T-helper 1 cell (primary cell): ENCODE results near the gene STOX2.

ENCODE experiments used
- DNase-seq, 5 donors: peaks; one replicate each; pipeline ENCODE4 v3.0.0-alpha.2; 2012 to 2020
- total RNA-seq, 4 donors: gene quantifications; one replicate each; lab custom pipeline; 2026; lab: John Stamatoyannopoulos, UW

Gene STOX2, protein sequence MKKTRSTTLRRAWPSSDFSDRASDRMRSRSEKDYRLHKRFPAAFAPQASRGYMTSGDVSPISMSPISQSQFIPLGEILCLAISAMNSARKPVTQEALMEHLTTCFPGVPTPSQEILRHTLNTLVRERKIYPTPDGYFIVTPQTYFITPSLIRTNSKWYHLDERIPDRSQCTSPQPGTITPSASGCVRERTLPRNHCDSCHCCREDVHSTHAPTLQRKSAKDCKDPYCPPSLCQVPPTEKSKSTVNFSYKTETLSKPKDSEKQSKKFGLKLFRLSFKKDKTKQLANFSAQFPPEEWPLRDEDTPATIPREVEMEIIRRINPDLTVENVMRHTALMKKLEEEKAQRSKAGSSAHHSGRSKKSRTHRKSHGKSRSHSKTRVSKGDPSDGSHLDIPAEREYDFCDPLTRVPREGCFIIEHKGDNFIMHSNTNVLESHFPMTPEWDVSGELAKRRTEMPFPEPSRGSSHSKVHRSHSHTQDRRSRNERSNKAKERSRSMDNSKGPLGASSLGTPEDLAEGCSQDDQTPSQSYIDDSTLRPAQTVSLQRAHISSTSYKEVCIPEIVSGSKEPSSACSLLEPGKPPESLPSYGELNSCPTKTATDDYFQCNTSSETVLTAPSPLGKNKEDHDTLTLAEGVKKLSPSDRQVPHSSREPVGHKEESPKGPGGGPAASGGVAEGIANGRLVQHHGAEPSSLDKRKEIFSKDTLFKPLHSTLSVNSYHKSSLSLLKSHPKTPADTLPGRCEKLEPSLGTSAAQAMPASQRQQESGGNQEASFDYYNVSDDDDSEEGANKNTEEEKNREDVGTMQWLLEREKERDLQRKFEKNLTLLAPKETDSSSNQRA (N-terminal part only)
- 0 reads per million in 4 donors for total RNA-seq

DNA sequence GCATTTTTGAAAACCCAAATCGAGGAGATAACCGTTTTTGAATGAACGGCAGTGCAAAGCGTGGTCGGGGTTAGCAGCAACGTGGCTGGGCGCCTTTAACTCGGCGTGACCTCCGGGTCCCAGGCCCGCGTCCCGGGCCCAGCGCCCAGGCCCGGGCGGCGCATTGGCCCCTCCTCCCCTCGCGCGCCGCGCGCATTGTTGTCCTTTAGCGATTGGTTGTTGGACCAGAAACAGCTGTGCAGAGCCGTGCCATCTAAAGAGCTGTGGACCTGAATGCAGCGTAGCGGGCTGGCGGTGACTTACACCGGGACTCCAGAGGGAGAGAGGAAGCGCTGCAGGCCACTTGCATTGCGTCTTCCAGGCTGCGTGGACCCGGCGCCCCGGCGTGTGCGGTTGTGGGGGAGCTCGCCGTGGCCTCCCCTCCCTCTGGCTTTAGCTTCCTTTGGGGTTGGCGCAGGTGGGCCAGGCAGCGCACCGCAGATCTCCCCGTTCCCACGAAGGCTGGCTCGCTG, at the start of gene STOX2:
TSS of gene STOX2 (plus strand) at position 227 of the 512 bp plus-strand sequence. CDS start 1,484 bp downstream, outside the sequence.
- peak in 1 of 5 donors; percentile 22 for DNase-seq

DNA sequence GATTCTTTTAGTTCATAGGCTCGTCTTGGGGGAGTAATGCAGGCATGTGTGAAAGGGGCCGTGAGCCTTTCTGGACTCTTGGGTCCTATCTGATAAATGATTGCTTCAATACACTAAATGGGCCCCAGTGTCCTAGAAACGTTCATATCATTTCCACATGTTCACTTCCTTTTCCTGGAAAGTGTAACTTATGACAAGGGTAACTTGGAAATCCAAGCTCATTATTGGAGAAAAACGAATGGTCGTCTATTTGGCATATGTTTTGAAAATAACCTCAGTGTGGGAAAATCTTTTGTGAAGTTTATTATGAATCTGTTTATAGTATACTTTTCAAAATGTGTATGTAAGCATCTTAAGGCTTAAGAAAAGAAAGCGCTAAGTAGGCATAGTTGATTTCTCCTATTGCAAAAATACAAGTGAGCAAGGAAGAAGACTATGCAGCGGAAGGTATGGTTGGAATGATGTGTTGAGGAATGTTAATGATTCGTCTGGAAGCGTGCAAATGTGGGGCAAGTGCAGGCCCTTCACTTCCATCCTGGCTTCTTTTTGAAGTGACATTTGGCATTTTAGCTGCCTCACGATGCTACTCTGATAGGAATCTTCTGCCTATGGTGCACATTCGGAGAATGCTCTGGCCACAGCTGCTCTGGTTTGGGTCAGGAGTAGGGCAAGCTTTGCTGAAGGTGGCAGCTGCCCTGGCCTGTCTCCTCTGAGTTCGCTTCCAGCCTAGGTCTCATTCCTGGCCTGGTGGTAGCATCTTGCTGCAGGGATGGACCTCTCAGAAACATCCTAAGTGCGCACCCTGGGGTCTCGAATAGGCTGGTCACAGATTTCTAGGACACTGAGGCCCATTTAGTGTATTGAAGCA, 49.5 kb upstream of the STOX2 start:
- no peak for DNase-seq

DNA sequence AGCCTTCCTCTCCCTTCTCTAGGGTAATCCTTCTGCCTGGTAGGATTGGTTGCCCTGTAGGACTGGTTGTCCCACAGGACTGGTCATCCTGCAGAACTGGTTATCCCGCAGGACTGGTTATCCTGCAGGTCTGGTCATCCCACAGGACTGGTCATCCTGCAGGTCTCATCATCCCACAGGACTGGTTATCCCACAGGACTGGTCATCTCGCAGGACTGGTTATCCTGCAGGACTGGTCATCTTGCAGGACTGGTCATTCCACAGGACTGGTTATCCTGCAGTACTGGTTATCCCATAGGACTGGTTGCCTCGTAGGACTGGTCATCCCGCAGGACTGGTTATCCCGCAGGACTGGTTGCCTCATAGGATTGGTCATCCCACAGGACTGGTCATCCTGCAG, 48.1 kb upstream of the STOX2 start:
- no peak for DNase-seq

DNA sequence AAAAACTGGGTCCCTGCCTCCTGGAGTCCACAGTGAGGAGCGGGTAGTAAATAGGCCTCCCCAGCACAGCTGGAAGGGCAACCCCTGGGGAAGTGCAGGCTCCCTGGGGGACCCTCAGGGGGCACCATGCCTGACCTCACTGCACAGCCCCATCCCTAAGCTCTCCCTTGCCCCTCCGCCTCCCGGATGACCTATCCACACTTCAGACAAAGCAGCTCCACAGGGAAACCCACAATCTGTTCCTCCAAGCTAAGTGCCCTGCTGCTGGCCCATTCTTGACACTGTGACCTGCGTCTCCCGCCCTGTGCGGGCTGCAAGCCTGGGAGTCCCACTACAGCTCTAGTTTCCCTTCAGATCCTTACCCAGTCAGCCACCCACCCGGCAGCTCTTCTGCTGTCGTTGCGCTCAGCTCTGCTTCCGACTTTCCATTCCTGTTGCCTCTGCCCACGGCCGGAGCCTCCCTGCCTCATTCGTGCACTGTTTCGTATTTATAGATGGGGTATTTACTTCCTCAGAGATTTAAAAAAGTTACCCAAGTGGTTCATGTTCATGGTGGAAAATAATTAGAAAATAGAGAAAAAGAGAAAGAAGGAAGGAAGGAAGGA, 47.0 kb upstream of the STOX2 start:
- DNase-seq = no peak

DNA sequence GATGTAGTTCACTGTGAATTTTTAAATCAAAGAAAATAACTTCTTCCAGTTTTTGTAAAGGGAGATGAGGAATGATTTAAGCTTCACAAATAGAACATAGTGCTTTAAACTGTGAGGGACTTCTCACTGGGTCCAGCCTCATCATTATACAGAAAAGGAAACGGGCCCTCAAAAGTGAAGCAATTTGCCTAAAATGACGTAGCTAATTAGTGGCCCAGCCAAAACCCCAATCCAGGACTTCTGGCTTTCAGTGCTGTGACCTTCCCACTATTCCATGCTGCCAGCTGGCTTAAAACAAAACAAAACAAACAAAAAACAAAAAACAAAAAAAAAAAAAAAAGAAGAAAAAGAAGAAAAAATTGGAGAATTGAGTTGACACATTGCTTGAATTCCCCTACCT, 45.0 kb upstream of the STOX2 start:
- DNase-seq = no peak

DNA sequence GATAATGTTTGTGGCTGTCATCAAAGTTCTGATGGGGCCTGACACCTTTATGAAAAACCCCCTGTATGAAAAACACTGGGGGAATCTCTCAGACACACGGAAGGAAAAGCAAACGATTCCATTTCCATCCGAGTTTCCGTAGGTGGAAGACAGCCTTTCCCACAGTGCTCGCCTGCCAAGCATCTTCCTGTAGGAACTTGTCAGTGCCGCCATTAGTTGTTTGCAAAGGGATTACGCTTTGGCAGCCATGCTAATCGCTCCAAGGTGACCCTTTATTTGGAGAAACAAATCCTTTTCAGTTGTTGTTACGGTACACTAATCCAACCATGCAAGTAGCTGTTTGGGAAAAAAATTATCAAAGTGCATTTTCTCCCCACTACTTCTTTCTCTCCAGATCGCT, 44.4 kb upstream of the STOX2 start:
- DNase-seq = no peak

DNA sequence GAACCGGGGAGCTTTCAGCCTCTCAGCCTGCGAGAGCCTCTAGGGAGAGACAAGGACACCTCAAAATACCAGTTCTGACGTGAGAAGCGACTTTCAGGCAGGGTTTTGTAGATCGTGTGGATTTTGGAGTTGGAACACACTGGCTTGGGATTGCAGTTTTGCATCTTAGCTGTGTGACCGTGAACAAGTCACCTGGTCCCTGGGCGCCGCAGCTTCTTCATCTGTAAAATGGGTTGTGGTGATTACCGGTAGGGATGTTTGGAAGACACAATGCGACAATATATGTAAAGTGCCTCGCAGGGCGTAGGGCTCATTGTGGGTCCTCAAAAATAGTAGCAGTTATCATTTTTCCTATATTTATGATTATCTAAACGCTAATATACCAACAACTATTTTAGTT, 43.7 kb upstream of the STOX2 start:
- no peak for DNase-seq

DNA sequence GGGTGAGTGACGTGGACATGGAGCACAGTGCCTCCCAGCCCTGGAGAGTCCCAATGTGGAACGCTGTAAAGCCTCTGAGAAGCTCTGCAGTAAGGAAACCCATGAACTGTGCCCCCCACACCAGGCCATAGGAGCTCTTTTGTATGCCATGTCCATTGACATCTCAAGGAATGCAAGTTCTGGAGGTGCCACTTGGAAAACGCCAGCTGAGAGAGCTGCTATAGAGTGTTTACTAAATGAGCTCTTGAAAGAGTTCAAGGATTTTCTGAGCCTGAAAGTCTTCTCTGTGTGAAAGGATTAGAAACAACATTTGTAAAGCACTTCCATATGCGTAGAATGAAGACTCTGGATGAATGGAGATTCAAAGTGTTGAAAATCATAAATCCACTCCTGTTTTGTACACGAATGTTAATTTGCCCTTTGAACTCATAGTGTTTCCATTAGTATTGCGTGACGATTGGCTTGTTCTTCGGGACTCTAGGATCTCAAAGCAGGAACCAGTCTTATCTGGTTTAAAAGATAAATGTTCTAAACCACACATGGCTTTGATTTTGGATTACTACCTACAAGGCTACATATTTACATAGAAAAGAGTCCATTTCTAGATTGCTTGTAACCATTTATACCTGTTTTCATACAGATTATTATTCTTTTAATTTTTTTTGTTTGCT, 41.8 kb upstream of the STOX2 start:
- DNase-seq = no peak

DNA sequence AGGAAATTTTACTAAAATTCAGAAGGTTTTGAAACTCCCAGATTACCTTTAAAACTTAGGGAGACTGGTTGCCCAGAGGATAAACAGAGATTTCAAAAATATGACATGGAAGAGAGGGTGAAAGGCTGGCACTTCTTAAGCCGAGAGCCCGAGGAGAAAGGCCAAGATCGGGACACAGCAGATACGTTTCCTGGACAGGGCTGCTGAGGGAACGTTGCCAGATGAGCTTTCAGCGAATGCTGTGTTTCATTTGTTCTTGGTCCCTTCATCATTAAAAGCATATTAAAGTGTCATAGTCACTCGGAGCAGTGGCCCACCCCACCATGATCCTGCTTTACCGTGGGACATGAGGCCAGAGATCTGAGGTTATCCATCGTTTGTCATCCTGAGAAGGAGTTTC, 37.9 kb upstream of the STOX2 start:
- DNase-seq = no peak

DNA sequence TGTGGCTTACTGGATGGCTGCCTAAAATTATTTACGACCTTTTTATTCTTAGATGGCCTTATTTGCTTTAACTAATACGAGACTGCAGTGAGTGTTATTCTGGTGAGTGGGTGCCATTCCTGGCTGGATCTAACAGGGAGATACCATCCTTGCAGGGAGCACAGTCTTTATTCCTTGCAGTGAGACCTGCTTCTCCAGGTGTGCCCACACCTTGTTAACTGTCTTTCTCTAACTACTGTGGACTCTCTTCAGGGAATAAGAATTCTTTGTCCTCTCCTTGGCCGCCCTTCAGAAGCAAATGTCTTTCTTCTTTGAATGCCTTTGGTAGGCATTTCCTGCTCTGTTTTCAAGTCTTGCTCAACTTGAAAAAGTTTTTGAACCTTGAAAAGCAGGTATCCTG, 34.1 kb upstream of the STOX2 start:
- no peak for DNase-seq

DNA sequence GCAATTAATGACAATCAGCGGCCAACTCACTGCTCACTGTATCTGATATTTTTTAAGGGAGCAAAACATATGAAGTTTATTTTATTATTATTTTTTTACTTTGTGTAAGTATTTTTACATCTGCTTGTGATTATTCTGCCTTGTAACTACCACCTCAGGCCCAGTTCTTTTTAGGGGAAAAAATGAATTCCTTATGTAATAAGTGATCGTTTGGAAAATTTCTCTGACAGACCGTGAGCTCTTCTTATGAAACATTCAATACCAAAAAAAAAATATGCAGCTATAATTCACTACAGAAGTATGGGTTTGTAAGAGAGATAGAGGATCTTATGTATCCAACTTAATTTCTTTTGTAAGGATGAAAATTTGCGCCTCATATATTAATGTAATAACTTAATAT, 33.5 kb upstream of the STOX2 start:
- DNase-seq = no peak

DNA sequence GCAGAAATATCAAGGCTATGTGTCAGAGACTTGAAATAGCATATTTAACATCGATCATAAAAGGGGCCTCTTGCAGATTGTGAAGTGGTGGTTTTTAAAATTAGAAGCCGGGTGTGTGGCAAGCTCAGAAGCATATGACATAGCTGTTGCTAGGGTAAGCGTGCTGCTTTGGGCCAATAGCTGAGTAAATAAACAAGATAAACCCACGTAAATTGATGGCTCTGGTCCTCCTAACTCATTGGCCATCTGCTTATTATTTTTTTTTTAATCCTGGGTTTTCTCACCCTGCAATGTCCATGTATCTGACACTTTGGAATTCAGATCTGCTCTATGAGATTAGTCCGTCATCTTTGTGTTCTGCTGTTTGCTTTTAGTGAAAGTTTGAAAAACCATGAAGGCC, 32.6 kb upstream of the STOX2 start:
- DNase-seq = no peak

DNA sequence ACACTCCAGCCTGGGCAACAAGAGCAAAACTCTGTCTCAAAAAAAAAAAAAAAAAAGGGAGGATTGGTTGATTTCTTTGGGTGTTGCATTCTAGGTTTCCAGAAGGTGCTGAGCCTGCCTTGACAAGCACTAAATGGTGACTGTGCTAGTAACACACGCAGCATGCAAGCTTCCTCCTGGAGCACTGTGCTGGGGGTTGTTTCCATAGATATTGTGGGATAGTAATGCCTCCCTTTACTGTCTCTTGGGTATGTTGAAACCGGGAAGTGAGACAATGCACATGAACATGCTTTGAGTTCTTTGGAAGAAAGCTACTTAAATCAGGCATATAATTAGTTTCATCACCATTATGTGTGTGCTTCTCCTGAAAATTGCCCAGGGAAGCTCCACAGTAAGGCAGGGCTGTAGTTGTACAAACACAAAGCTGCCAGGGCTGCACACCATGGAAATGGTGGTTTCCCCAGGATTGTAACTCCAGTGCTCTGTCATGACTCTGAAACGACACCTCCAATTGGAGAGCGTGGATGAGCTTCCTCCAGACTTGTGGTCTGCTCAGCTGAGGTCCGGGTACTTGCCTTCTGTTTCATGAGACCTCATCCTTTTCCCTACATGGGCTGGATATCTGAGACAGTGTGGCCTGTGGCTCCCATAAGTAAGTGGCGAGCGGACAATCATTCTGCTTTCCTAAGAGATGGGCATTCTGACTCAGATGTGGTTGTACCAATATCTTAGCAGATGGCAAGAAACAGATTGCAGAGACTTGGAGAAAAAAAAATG, 31.5 kb upstream of the STOX2 start:
- DNase-seq = no peak

DNA sequence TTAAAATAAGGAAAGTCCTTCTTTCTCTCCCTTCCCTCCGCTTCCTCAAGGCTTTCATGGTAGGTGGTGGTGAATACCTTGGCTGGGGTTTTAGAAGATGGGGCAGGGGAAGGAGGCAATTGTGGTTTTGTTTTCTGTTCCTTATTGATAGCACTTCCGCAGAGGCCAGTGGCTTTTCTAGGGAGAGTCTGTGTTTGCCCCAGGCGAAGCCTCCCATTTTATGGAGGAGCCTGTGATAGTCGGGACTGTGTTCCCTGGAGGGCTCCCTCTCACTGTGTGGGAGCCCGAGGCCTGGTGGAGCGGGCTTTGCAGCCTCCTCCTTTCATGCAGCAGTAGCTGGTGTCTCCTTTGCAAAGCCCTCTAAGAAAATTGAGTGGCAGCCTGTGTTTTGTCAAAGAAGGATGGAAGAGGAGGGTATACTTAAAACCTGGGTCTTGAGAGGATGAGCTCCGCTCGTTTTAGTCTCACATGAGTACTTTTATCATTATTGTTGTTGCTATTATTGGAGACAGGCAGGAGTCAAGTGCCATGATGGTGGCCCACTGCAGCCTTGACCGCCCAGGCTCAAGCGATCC, 29.8 kb upstream of the STOX2 start:
- DNase-seq = no peak

DNA sequence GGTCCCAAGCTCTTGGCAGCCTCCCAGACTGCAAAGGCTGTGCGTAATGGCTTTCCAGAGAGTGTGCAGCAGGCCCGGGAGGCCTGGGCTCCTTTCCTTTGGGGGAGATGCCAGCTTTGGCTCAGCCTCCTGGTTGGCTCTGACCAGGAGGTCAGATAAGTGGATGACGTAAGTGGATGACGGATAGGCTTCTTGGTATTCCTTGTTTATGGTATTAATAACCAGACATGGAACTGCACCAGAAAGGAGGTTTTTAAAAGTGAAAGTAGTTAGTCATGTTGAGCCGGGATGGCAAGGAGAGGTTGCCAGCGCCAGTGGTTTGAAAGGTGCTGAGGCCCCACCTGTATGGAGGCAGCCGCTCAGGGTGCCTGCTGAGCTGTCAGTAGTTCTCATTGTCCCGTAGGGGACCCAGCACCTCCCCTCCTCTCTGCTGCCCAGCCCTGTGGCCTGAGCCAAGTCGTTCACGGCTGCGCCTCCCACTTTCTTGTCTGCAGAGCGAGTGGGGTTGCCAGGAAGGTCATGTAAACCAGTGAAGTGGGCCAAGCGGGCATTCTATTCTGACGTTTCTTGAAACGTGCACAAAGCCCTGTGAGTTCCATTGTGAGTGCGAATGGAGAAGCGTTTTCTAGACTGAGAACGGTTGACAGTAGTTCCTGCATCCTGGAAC, 28.7 kb upstream of the STOX2 start:
- no peak for DNase-seq

DNA sequence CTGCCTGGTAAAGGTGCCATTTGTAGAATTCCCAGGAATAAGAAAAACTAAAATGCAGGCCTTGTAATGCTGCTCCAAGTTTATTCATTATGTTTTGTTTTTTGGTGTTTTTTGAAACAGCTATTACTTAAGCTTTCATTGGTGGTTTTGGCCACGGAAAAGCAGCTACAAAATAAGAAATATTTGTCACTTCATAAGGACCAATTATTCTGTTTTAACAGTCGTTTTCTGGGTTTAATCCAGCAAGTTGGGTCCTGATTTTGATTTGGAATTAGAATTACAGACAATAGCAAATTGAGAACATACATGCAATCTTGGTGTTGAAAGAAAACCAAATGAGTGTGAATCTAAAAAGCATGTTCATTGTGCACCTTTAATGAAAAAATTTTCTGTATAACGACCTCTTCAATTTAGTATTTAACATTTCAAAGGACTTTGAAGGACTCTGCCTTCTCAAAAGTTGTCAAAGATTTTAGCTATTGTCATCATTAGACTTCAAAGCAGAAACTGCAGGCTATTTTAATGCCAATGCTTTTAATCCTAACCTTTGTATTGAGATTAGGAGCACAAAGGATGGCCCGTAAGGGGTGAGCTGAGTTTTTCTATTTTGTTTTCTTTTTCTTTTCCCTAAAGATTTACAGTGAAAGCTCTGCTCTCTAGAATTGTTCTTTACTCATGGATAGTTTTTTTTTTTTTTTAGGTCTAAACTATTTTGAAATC, 26.7 kb upstream of the STOX2 start:
- no peak for DNase-seq

DNA sequence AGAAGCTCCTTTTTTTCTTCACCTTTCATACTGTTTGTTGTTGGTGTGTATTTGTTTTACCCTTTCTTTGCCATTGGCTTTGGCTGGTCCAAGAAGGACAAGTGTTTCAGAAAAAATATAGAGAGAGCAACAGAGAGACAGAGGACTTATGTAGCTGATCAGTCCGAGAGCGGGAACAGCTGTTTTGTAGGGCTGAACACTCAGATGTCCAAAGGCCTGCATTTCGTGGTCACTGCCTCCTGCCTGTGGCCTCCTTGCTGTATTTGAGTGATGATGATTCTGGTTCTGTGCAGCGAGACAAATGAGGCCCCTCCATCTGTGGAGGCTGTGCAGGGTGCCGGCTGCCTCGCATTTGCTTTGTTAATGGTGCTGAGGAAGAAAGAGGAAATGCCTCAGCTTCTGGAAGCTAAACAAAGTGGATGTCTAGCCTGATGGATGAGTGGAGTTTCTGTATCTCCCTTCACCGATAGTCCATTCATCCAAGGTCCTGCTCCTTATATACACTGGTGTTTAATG, 19.8 kb upstream of the STOX2 start:
- no peak for DNase-seq

DNA sequence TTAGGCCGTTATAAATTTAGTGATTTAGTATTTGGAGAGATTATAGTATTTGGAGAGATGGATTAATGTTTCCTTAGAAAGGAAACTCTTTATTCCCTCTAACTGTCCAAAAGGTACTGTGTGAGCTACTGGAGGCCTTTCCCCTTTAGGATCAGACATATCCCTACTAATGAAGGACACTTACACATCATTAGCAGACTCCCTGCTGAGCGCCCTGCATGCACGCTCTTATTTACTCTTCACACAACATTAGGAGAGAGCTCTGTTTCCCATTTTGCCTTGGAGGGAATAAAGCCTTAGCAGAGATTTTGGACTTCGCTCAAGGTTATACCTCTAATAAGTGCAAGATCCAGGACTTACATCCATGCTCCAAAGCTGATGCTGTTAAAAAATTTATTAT, 17.8 kb upstream of the STOX2 start:
- no peak for DNase-seq

DNA sequence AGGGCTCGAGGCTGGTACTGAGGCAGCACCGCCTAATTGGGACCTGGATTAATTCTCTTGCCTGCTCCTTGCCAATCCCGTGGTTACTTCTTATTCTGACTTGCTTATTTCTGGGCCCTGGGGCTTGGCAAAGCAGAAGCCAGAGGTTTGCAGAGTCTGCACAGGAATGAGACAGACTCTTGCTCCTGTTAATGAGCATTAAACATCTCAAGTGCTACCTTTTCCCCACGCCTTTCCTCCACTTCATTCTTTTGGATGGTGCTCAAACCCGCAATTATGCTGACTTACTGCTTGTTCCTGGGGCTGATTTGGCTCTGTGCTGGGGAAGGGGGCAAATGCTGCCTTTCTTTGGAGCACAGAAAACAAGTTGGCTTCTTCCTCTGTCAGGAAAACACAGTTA, 16.5 kb upstream of the STOX2 start:
- DNase-seq = no peak
